Ovary (tissue), 9 donors: ENCODE results near the gene KCNK13. TPM values are rescaled to one million over a fixed set of nuclear protein-coding genes. Genes with fewer than 3 reads are reported as not detected.
"Not testable (repeated sequence)": the region's sequence is repeated elsewhere in the genome, so short reads cannot be mapped to it uniquely, and the experiment has no call there.

ENCODE experiments used
- DNase-seq, 5 donors: peaks; one replicate each; pipeline ENCODE4 v3.0.0-alpha.2; 2019 to 2020
- H3K27ac ChIP-seq, 2 donors: fragments of 200-600 bp; one replicate each; pipeline versions ENCODE4 v1.5.1 to v1.8.0; 2019 to 2022
- H3K27me3 ChIP-seq: fragments of 200-600 bp; one replicate; pipeline ENCODE4 v1.8.0; 2022
- H3K36me3 ChIP-seq: fragments of 200-600 bp; sonication (generic); one replicate; pipeline ENCODE4 v1.5.1; 2019
- H3K4me1 ChIP-seq: one replicate; pipeline ENCODE4 v1.8.1; 2013; ENCODE audit warnings: mild to moderate bottlenecking, moderate library complexity; ENCODE audit not compliant: insufficient read depth
- H3K4me3 ChIP-seq: fragments of 200-600 bp; sonication (generic); one replicate; pipeline ENCODE4 v1.5.1; 2017
- H3K9me3 ChIP-seq, 2 donors: fragments of 200-600 bp in 1 of 2; sonication (generic) in 1 of 2; one replicate each; pipeline versions ENCODE4 v1.5.1 to v1.8.1; 2013 to 2019; ENCODE audit warnings: mild to moderate bottlenecking in 1 of 2, moderate library complexity in 1 of 2
- EP300 ChIP-seq: sonication (generic); formaldehyde crosslinking; IDR thresholded peaks from one replicate; pipeline ENCODE4 v1.6.1; 2017; ENCODE audit warnings: antibody characterized with exemption
- POLR2A ChIP-seq: fragments of 450-650 bp; IDR thresholded peaks from one replicate; pipeline ENCODE4 v1.6.1; 2017; ENCODE audit warnings: antibody characterized with exemption, mild to moderate bottlenecking, moderate library complexity
- WGBS, 3 donors: extraction: QIAGEN DNeasy Blood & Tissue Kit in 1 of 3; methylation state at CpG; one replicate each; pipeline versions ENCODE4 v1.1.5 to v1.1.7; 2013 to 2017; 5-methylcytosine and 5-hydroxymethylcytosine counted together
- intact Hi-C, 4 donors: fragments of 100-400 bp; cut with DNase I; formaldehyde crosslinking; loops; one replicate each; pipeline versions ENCODE4 v1.11.0 to v1.15.1; 2022 to 2023
- polyA plus RNA-seq, 2 donors: library from polyadenylated mRNA; stranded (reverse); fragments of 200-250 nt in 1 of 2; fragments of 350-450 nt in 1 of 2; fragmentation: Illumina TruSeq in 1 of 2; extraction: RNeasy Lipid Tissue Mini Kit (QIAGEN cat#74804) in 1 of 2; gene quantifications; one replicate each; pipeline ENCODE4 v1.2.3, GENCODE V29; 2013 to 2014
- total RNA-seq, 7 donors: library from RNA; depleted of rRNA in 2 of 7; stranded (reverse); fragments of >200 nt in 2 of 7; fragmentation: NEBNext Ultra II Directional in 3 of 7; extraction: Animal tissue kit (Norgen Biotek cat#: 25700) in 3 of 7; gene quantifications; one replicate each; pipeline versions ENCODE4 v1.1.0 to v1.2.4, GENCODE V29; 2016 to 2023
- TF ChIP-seq, protein P1 (sequence below), 3 donors: fragments of 450-650 bp in 2 of 3; fragments of 200-600 bp in 1 of 3; IDR thresholded peaks; one replicate each; pipeline versions ENCODE4 v1.5.1 to v1.8.0; 2016 to 2022; ENCODE audit warnings: antibody characterized with exemption in 3 of 3, mild to moderate bottlenecking in 1 of 3
- donor health status: DM: no; HTN: no; CAD: no; lungs with moderate emphysema.
- donor health status: DM: no; HTN: no; CAD: no.
- donor health status: Bipolar disorder and iron deficiency.
- donor health status: DM: yes; HTN: yes; CAD: no.
- donor health status: DM: no; HTN: no; CAD: no.
- donor health status: DM: yes; HTN: yes; CAD: no.

KCNK13 gene
- total and polyA plus RNA-seq, 9 donors, result 0.13 to 0.80 (median 0.28) TPM; not detected in 2

DNA sequence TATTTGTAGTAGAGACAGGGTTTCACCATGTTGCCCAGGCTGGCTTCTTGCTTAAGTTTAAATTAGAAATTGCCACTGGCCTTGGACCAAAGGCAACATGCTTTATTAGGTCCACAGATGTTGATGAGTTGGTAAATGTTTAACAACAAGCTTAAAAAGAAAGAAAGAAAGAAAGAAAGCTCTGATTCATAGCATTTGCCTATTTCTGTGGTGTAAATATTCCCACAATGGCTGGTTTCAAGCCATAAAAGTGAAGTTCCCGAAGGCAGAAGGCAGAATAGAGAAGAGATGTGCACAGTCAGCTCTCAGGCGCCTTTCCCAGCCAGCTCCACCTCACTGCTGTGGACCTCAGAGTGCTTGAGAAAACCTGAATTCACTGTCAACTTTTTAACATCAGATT is 26.4 kb downstream of the KCNK13 start:
- Histone ChIP-seq H3K4me1 (no peaks in the 10 kb centered on the region), H3K9me3 (no peaks in the 10 kb centered on the region), H3K27me3 (no peaks in the 10 kb centered on the region), H3K27ac (no peak overlapping the region), H3K4me3 (no peak overlapping the region), H3K36me3 (no peaks in the 10 kb centered on the region)
- no peak for DNase-seq
- TF ChIP-seq, protein P1, sequence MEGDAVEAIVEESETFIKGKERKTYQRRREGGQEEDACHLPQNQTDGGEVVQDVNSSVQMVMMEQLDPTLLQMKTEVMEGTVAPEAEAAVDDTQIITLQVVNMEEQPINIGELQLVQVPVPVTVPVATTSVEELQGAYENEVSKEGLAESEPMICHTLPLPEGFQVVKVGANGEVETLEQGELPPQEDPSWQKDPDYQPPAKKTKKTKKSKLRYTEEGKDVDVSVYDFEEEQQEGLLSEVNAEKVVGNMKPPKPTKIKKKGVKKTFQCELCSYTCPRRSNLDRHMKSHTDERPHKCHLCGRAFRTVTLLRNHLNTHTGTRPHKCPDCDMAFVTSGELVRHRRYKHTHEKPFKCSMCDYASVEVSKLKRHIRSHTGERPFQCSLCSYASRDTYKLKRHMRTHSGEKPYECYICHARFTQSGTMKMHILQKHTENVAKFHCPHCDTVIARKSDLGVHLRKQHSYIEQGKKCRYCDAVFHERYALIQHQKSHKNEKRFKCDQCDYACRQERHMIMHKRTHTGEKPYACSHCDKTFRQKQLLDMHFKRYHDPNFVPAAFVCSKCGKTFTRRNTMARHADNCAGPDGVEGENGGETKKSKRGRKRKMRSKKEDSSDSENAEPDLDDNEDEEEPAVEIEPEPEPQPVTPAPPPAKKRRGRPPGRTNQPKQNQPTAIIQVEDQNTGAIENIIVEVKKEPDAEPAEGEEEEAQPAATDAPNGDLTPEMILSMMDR (IDR thresholded peaks at IDR 0.05), result no peak
- TF ChIP-seq POLR2A (no peak), EP300 (no peak)
- 77 to 83% (median 79%) methylated on average over 2 of the region's 2 CpGs for WGBS, 3 donors
- intact Hi-C loops, result no loop called here

DNA sequence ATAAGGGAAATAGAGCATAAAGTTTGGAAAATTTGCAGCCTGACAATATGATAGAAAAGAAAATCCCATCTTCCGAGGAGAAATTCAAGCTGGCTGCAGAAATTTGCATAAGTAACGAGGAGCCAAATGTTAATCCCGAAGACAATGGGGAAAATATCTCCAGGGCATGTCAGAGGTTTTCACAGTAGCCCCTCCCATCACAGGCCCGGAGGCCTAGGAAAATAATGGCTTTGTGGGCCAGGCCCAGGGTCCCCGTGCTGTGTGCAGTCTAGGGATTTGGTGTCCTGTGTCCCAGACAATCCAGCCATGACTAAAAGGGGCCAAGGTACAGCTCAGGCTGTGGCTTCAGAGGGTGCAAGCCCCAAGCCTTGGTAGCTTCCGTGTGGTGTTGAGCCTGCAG is 27.7 kb downstream of the KCNK13 start:
- H3K36me3 ChIP-seq, H3K4me1 ChIP-seq, H3K4me3 ChIP-seq, DNase-seq, intact Hi-C loops, H3K27ac ChIP-seq, H3K27me3 ChIP-seq, H3K9me3 ChIP-seq: not testable (repeated sequence)
- 50 to 60% (median 58%) methylated on average over 6 of the region's 6 CpGs for WGBS, 3 donors

DNA sequence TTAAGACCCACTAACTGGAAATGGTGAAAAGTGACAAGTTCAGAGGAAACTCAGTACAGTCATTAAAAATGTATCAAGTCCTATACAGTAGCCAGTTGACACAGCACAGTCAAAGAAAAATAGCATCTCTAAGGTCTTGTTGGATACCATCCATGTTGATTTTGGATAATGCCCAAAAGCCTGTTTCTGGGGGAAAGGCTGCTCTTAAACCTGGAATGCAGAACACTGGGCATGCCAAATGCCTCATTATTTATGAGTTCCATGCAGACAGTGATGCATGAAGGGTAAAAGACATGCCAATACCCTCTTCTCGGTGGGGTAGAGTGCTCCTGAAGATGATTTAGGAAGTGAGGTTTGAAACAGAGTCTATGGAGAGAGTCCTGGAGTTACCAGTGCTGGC is 29.6 kb downstream of the KCNK13 start:
- no peak for DNase-seq
- no peaks in the 10 kb centered on the region for H3K9me3 ChIP-seq
- no peak overlapping the region for H3K4me3 ChIP-seq
- no peaks in the 10 kb centered on the region for H3K4me1 ChIP-seq
- TF ChIP-seq EP300, result no peak
- TF ChIP-seq, protein P1 (IDR thresholded peaks at IDR 0.05), result no peak
- TF ChIP-seq POLR2A, result no peak
- intact Hi-C loops, result no loop called here
- 3 to 4% (median 3%) methylated on average over 1 of the region's 1 CpG for WGBS, 3 donors
- no peak overlapping the region for H3K27ac ChIP-seq
- H3K36me3 ChIP-seq, result no peaks in the 10 kb centered on the region
- no peaks in the 10 kb centered on the region for H3K27me3 ChIP-seq

DNA sequence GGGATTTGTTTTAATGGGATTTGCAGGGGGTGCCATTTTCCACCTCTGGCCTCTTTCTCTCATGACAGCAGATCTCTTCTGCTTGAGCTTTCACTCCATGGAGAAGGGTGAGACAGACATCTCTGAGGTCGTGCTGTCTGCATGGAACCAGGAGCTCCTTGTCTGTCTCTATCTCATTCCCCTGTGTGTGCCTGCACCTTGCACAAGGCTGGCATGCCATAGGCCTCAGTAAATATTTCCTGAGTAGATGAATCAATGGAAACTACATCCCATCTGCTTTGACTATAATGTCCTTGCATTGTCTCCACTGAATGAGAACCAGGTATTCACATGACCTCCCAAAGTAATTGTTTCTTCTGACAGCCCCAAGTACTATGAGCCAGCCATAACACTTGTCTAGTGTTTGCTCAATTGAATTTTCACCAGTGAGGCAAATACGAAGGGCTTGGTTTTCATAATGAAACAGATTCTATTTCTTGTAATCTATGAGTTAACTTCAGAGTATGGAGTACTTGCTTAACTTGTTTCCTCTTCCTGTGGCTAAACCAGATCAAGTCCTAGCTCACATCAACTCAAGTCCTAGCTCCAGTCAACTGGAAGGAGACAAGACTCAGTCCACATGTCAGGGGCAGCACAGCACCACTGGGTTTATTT is 32.3 kb downstream of the KCNK13 start:
- Histone ChIP-seq H3K4me3 (no peak overlapping the region), H3K4me1 (no peaks in the 10 kb centered on the region), H3K27ac (no peak overlapping the region), H3K27me3 (no peaks in the 10 kb centered on the region), H3K9me3 (no peaks in the 10 kb centered on the region), H3K36me3 (no peaks in the 10 kb centered on the region)
- WGBS, 3 donors, result 62 to 76% (median 71%) methylated on average over 2 of the region's 2 CpGs
- no peak for TF ChIP-seq EP300
- TF ChIP-seq, protein P1 (IDR thresholded peaks at IDR 0.05), result no peak
- no peak for TF ChIP-seq POLR2A
- no peak for DNase-seq
- intact Hi-C loops, result no loop called here

DNA sequence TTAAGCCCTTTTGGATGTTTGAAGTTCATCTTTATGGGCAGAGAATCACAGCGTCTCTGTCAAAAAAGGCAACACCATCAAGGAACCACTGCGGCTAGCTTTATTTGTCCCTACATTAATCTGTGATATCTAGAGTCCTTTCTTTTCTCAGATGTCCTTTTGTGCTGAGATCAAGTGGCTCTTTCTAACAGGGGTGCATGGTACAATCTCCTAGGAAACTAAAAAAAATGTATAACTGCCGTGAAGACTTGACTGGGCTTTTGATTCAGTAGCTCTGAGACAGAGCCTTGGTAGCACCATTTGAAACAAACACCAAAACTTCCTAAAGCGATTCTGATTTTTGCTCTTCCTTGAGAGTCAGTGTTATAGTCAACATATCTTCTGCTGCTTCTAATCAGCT is 33.3 kb downstream of the KCNK13 start:
- H3K4me3 ChIP-seq, result no peak overlapping the region
- no peaks in the 10 kb centered on the region for H3K9me3 ChIP-seq
- WGBS, 3 donors, result 79 to 86% (median 86%) methylated on average over 4 of the region's 4 CpGs
- H3K4me1 ChIP-seq, result no peaks in the 10 kb centered on the region
- intact Hi-C loops, result no loop called here
- no peak overlapping the region for H3K27ac ChIP-seq
- TF ChIP-seq, protein P1 (IDR thresholded peaks at IDR 0.05), result no peak
- TF ChIP-seq EP300, result no peak
- TF ChIP-seq POLR2A, result no peak
- no peak for DNase-seq
- no peaks in the 10 kb centered on the region for H3K27me3 ChIP-seq
- no peaks in the 10 kb centered on the region for H3K36me3 ChIP-seq
